GM19455 (cell line): Measurements from ENCODE around the gene MMAA.
"Not testable (repeated sequence)": the region's sequence is repeated elsewhere in the genome, so short reads cannot be mapped to it uniquely, and the experiment has no call there.

Experiments
- ATAC-seq: cut with Tn5 transposase; IDR thresholded peaks from one replicate; pipeline ENCODE4 v1.9.1; 2021; ENCODE audit not compliant: unreplicated experiment

MMAA gene

DNA sequence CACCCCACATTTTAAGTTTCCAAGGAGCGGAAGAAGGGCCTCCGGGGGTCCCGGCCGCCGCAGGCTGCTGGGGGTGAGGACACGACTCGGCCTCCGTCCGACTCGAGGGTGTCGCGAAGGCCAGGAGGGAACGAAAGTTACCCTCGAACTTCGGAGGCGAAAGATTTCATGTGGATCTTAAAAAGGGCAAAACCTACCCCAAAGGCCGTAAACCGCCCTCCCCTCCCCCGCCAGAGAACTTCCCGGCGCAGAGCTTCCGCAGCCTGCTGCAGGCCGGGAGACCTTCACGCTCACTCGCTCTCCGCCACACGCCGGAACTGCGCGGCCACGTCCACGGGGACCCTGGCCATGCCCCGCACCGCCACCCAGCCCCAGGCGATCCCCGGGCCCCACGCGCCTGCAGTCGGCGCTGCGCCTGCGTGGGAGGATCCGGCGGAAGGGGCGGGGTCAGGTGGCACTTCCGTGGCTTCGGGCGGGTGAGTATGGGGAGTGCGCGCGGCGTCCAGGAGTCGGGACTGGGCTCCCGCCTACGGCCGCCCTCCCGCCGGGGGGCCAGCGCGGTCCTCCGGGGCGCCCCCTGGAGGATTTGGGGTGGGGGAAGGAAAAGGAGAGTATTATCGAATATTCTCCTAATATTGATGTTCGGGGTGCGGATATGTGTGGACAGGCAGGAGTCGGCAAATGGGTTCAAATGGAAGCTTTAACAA lies at the start of gene MMAA:
MMAA (plus strand) TSS at position 454 of the 707 bp plus-strand sequence. CDS start 19,755 bp downstream, outside the sequence.
- peak; percentile 93 for ATAC-seq

DNA sequence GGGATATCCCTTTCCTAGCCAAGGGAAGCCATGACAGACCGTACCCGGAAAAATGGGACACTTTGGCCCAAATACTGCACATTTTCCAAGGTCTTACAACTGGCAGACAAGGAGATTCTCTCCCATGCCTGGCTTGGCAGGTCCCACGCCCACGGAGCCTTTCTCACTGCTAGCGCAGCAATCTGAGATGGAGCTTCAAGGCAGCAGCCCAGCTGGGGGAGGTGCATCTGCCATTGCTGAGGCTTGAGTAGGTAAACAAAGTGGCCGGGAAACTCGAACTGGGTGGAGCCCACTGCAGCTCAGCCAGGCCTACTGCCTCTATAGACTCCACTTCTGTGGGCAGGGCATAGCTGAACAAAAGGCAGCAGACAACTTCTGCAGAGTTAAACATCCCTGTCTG lies 44.6 kb upstream of the MMAA start:
- ATAC-seq, result not testable (repeated sequence)

DNA sequence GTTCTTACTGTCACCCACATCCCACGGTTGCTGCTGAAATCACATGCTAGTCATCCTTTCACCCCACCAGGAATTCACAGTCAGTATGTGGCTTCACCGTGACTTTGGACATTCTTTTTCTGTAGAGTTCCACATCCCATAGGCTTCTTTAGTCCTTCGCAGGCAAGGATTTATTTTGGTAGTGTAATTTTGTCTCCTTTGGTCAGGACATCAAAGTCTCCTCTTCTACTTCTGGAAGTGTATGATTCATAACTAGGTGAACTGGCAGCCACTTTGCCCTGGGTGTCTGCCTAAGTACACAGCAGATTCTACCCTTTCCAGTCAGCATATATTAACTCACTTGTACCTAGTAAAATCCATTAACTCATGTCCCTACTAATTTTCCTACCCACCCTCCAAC lies 38.3 kb upstream of the MMAA start:
- ATAC-seq, result no peak

DNA sequence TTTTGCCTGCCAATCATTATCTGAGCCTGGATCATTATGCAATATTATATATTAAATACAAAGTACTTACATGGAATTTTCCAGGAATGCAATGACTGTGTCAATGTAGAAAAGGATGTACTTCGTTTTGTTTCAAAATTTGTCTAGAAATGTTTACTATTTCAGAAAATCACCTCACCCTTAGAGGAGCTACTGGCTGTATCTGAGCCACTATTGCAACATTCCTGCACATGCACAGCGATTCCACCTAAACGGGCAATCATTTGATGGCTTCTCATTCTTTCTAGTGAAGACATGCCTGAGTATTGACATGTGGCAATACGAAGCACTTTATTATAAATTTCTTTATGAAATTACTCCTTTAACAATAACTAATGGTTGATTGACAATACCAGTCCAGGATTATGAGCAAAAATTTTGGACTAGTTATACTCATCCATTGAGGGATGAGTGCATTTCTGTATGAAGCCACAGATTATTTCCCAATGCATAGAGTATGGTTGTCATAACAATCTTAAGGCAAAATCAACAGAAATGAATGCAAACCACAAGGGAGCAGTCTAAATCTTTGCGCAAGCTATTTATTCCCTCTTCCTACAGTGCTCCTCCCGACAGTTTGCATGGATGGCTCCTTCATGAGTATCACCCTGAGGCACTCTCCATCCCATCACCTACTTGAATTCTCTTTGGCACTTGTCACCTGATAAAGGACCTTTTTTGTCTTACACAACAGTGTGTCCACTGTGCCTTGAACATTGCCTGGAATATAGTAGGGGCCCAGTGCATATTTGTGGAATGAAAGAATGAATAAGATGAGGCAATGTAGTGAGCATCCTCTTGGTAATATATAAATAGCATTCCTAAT lies 35.8 kb upstream of the MMAA start:
- ATAC-seq, result no peak

DNA sequence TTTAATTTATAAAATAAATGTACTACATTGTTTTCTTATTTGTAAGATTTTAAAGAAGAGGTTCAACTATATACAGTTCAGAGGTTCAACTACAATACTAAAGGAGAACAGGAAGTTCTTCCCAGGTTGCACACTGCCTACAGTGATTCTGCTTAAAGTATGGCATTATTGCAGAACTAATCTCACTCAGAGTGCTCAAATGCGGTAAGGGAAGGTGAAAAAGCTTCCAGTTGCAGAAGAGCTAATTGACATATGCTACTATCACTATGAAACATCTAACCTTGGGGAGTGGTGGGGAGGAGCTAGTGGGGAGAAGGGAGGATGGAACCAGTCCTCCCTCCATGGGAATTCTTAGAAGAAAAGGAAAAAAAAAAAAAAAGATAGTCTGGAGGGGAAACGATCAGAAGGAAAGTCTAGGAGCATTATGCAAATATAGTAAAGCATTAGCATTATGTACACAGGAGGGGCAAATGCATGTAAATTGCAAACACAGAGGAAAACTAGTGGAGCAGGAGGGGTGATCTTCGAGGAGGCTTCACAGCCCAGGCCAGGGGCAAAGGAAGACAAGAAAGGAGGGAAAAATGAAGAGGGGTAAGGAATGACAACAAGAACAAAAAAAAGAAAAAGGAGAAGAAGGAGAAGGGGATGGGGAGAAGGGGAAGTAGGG lies 32.0 kb upstream of the MMAA start:
- ATAC-seq, result no peak

DNA sequence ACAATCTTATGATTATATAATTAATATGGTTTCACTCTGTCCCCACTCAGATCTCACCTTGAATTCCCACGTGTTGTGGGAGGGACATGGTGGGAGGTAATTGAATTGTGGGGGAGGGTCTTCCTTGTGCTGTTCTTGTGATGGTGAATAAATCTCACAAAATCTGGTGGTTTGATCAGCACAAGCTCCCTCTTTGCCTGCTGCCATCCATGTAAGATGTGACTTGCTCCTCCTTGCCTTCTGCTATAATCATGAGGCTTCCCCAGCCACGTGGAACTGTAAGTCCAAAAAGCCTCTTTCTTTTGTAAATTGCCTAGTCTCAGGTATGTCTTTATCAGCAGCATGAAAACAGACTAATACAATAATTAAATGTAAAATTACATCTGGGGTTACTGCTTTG lies 29.8 kb upstream of the MMAA start:
- not testable (repeated sequence) for ATAC-seq

DNA sequence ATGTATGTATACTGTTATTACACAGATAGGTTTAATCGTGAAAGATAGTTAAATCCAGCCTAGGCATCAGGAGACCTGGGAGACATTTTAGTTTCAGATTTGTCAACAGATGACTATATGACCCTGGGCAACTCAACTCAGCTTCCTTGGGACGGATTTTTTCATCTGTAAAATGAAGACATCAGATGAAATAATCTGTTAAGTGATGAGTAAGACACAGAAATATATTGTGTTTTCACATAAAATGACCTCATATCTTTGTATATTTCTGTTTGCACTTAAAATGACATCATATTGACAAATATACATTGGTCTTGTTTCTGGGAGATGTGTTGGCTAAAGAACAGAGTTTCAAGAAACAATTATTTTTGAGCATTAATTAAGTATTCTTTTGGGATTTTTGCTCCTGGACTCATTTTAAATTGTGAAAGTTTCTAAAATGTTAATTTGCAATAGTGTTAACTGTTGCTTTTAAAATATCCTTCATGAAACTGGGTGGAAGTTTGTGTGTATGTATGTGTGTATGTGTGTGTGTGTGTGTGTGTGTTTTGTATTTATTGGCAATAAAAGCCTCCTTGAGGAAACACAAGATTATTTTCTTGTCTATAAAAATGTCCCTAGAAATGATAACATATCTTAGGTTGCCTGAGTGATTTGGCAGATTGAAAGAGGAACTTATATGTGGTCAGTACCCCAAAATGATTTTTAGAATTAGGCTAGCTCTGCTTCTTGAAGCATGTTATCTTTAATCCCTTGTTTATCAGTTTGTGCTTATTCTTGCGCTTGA lies 29.1 kb upstream of the MMAA start:
- no peak for ATAC-seq

DNA sequence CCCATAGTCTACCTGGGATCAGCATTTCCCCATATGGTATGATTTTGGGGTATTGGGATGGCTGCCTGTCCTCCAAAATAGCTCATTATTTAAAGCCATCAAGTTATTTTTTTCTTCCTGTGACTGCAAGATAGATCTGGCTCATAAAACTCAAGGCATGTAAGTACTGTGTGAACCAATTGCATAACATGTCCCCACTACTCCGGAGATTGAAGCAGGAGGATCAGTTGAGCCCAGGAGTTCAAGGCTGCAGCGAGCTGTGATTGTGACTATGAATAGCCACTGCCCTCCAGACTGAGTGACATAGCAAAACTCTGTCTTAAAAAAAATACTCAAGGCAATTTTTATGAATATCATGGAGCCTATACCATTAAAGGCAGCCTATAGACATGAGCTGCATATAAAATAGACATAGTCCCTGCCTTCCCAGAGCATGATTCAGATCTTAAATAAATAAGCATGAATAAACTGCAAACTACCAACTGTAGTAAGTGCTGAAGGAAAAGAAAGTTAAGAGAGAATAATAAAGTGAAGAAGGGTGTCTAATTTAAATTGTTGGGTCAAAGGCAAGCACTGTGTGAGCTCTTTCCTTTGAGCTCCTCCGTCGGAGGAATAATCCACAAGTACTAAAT lies 16.9 kb upstream of the MMAA start:
- ATAC-seq, result no peak

DNA sequence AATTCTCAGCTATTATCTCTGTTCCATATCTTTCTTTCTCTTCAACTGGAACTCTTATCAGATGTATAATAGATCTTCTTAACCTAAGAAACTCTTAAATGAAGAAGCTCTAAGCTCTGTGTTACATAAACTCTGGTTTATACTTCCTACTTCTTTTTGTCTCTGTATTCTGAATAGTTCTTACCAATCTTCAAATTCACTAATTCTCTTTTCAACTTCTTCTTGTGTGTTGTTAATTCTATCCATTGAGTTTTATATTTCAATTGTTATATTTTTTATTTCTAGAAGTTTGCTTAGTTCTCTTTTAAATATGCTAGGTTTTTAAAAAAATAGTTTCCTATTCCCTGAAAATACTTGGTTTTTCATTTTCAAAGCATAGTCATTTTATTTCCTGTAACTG lies 13.2 kb upstream of the MMAA start:
- ATAC-seq, result no peak

DNA sequence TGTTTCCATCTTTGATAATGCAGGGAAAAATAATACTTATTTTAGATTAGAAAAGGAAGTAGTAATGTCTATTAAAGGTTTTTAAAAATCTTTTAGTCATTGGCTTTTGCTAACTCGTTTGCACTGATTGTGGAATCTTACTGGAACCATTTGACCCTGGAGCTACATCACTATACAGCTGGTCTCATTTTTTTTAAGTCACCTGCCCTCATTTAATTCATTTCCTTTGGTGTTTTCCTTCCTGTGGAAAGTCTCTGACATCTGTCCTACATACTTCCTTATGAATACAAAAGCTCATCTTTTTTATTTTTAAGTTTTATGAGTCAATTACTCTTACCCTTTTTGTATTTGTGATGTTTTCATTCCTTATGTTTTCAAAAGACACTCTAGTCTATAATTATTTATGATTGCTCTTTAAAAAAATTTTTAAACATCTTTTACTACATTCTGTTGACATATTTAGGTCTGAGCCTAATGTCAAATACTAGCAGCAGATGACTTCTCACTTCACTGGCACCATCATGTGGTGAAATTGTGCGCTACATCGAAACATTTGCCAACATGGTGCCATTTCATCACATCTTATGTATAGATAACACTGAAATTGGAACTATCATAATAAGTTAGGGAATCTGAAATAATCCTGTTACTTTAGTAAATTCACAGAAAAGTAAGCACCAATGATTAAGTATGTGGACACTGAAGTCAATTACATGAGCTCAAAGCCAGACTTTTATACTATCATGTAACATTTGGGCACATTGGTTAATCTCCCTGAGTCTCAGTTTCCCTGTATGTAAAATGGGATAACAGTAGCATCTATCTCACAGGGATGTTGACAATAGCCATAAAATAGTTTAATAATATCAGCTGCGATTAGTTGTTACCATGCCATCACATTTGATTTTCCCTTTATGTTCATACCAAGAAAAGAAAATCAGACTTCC lies 9.4 kb upstream of the MMAA start:
- peak; percentile 65 for ATAC-seq

DNA sequence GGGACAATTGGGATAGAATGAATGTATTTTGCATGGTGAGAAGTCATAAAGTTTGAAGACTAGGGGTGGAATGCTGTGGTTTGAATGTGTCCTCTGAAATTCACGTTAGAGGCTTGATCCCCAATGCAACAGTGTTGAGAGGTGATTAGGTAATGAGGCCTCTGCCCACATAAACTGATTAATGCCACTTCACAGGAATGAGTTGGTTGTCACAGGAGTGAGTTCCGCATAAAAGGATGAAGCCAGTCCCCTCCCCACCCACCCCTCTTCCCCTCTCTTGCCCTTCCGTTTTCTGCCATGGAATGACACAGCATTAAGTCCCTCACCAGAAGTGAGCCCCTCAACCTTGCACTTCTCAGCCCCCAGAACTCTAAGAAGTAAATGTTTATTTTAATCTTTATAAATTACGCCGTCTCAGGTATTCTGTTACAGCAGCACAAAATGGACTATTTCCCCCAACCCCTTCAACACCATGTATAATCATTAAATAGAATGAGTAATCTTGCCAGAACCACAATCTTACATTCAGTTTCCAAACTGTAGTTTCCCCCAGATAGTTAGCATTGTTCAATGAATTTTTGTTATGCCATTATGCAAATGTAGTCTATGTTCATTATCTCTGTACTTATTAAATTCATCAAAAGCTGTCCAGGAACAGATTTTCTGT lies 5.5 kb upstream of the MMAA start:
- no peak for ATAC-seq

DNA sequence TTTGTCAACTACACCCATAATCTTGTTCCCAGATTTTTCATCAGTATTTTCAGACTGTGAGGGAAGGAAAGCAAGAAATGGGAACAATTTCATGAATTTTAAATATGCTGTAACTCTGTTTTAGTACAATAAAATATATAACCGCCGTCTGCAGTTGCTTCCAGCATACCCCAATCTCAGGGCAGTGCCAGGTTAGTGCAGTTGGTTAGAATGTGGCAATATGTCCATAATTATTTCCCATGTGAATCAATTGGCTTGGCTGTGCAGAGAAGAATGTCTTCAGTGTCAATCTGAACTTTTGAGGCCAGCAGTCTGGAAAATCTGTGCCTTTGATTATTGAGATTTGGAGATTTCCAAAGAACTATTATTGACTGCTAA lies 5.0 kb upstream of the MMAA start:
- ATAC-seq, result no peak

DNA sequence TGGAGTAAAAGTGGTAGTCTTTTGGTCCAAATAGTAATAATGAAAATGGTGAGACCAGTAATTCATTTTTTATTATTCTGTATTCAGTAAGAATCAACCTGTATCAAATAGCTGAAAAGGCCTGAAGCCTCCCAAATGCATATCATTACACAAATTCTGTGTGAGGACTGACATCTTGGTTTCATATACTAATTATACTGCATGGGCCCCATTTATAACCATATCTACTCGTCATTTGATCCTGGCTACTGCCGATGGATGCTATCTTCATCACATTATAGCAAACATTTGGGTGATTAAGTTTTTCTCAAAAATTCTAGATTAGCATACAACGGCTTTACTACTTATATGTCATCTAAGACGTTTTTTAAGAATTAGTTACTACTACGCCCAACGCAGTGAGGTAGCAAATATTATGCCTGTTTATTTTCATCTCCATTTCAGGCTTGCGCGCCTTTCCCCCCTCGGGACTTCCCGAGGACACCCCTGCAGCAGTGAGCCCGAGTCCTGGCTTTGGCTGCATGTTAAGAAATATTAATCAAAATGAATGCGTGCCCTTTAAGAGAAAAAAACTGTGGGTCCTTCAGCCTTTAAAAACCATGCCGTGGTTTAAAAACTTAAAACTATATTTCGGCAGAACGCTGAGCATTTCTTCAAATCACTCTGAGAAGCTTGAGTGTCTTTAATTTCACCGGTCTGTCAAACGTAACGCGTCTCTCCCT lies 814 bp upstream of the MMAA start:
- ATAC-seq, result no peak

DNA sequence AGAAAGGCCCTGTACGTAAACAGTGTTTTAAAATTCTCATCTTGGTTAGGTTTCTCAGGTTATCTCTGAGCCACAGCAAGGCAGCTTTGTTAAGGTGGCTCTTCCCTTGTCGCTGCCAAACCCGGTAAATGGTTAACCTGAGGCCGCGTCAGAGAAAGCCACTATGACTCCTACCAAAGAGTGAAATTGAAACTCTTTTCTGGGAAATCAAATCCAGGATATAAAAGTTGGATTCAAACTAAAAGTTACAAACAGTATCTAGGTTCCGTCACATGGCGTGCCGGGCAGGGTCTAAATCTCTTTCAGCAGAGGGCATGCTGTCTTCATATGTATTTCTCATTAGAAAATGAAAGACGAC lies 433 bp downstream of the MMAA start:
- peak; percentile 48 for ATAC-seq

DNA sequence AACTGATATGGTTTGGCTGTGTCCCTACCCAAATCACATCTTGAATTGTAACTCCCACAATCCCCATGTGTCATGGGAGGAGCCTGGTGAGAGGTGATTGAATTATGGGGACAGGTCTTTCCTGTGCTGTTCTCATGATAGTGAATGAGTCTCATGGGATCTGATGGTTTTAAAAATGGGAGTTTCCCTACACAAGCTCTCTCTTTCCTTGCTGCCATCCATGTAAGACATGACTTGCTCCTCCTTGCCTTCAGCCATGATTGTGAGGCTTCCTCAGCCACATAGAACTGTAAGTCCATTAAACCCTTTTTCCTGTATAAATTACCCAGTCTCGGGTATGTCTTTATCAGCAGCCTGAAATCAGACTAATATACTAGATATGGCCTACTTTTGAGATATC lies 2.9 kb downstream of the MMAA start:
- ATAC-seq, result not testable (repeated sequence)

DNA sequence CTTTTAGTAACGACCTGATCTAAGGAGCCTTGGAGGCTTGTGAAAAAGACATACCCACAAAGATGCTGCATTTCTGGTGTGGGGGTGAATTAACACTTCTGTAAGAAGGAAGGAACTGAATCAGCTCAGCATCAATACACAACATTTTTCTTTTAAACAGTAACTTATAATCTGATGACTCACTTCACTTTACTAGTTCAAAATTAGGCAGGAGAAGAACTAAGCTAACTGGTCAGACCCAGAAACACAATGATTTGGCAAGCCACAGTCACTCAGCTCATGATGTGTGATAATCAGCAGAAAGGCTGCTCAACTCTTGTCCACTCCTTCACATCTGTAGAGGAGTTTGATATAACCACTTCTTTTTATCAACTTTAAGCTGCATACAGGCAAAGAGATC lies 4.6 kb downstream of the MMAA start:
- no peak for ATAC-seq

DNA sequence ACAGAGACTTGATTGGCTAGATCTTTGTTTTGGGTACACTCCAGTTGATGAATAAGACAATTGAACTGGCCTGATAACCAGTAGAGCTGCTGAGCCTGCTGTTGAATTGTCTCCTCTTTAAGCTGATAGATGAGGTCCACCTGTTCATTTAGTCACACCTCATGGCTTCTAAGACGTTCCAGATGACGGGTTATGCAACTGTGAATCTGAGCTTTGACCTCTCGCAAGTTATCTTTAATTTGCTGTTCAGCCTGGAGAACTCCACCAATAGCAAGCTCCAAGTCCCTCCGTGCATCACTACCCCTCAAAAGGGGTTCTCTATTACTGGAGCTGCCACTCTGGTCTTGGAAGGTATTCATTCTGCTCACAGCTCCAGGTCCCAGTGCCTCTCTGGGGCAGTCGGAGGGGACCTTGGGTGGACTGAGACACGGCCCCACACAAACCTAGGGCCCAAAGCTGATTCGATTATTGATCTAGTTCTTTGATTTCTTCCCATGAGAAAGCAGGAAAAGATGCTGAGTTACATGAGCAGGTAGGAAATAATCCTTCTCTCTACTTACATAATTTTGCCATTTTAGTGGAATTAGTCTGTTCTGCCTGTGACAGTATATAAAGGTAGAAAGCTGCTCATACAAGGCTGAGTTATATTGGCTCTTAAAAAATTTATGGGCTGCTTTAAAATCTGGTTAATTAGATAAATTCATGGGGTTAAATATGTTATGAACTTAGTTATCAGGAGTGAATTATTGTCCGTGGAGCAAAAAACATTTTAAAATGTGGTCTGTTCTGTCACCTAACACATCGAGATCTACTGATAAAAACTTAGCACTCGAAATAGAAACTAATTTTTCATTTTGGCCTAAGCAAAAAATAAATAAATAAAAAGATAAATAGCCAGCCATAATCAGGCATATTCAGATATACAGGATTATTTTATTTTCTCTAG lies 6.8 kb downstream of the MMAA start:
- no peak for ATAC-seq
